H9 (cell line): Measurements from ENCODE around the gene EPYC. TPM values are rescaled to one million over a fixed set of nuclear protein-coding genes. Genes with fewer than 3 reads are reported as not detected.

Experiments used
- DNase-seq: peaks from one replicate; pipeline ENCODE4 v3.0.0-alpha.2; 2017
- H2AFZ ChIP-seq: one replicate; pipeline ENCODE4 v1.6.1; 2013; ENCODE audit warnings: mild to moderate bottlenecking, low read length, control low read depth, moderate library complexity
- H2AK5ac ChIP-seq: 2 replicates; pipeline ENCODE4 v1.6.1; 2013; ENCODE audit warnings: low read length, control low read depth, mixed read lengths; ENCODE audit not compliant: insufficient read length
- H2BK120ac ChIP-seq: one replicate; pipeline ENCODE4 v1.6.1; 2013; ENCODE audit warnings: low read depth, mild to moderate bottlenecking, low read length, control low read depth, inconsistent platforms; ENCODE audit not compliant: poor library complexity, severe bottlenecking
- H2BK12ac ChIP-seq: 2 replicates; pipeline ENCODE4 v1.6.1; 2013; ENCODE audit warnings: low read length, control low read depth, mixed read lengths, low read depth; ENCODE audit not compliant: insufficient read length
- H2BK15ac ChIP-seq: 2 replicates; pipeline ENCODE4 v1.6.1; 2013; ENCODE audit warnings: low read depth, low read length, control low read depth
- H2BK20ac ChIP-seq: one replicate; pipeline ENCODE4 v1.6.1; 2013; ENCODE audit warnings: low read depth, mild to moderate bottlenecking, low read length, control low read depth, inconsistent platforms; ENCODE audit not compliant: poor library complexity, severe bottlenecking
- H2BK5ac ChIP-seq: 2 replicates; pipeline ENCODE4 v1.6.1; 2013; ENCODE audit warnings: low read length, control low read depth, mixed read lengths; ENCODE audit not compliant: insufficient read length
- H3K14ac ChIP-seq: 2 replicates; pipeline ENCODE4 v1.6.1; 2013; ENCODE audit warnings: low read length, control low read depth; ENCODE audit not compliant: insufficient read depth
- H3K18ac ChIP-seq: 2 replicates; pipeline ENCODE4 v1.6.1; 2013; ENCODE audit warnings: low read depth, mild to moderate bottlenecking, mixed read lengths, low read length, control low read depth; ENCODE audit not compliant: insufficient read length
- H3K23ac ChIP-seq: 2 replicates; pipeline ENCODE4 v1.6.1; 2013; ENCODE audit warnings: low read length, control low read depth, mixed read lengths, low read depth; ENCODE audit not compliant: insufficient read length
- H3K23me2 ChIP-seq: 2 replicates; pipeline ENCODE4 v1.6.1; 2013; ENCODE audit warnings: low read depth, mild to moderate bottlenecking, mixed read lengths, low read length, control low read depth; ENCODE audit not compliant: insufficient read length, poor library complexity, severe bottlenecking
- H3K27ac ChIP-seq: 2 replicates; pipeline ENCODE4 v1.5.1; 2013; ENCODE audit warnings: low read length, control low read depth, mixed read lengths, low read depth; ENCODE audit not compliant: insufficient read length
- H3K27me3 ChIP-seq: 2 replicates; pipeline ENCODE4 v1.6.1; 2013; ENCODE audit warnings: low read length, control low read depth, inconsistent platforms; ENCODE audit not compliant: insufficient read depth
- H3K4ac ChIP-seq: 2 replicates; pipeline ENCODE4 v1.6.1; 2013; ENCODE audit warnings: low read depth, mild to moderate bottlenecking, control low read depth, inconsistent platforms, low read length, moderate library complexity
- H3K4me1 ChIP-seq: 2 replicates; pipeline ENCODE4 v1.6.1; 2013; ENCODE audit warnings: low read length, control low read depth, inconsistent platforms; ENCODE audit not compliant: insufficient read depth
- H3K4me2 ChIP-seq: 2 replicates; pipeline ENCODE4 v1.6.1; 2013; ENCODE audit warnings: low read length, control low read depth, mixed read lengths; ENCODE audit not compliant: insufficient read length, insufficient read depth
- H3K56ac ChIP-seq: 2 replicates; pipeline ENCODE4 v1.6.1; 2013; ENCODE audit warnings: low read depth, mild to moderate bottlenecking, mixed read lengths, low read length, control low read depth; ENCODE audit not compliant: insufficient read length
- H3K79me1 ChIP-seq: 2 replicates; pipeline ENCODE4 v1.6.1; 2013; ENCODE audit warnings: low read depth, mild to moderate bottlenecking, moderate library complexity, low read length, control low read depth, inconsistent platforms; ENCODE audit not compliant: insufficient read depth, poor library complexity, severe bottlenecking
- H3K79me2 ChIP-seq: 2 replicates; pipeline ENCODE4 v1.6.1; 2013; ENCODE audit warnings: low read length, control low read depth, inconsistent platforms; ENCODE audit not compliant: insufficient read depth
- H3K9ac ChIP-seq: 2 replicates; pipeline ENCODE4 v1.6.1; 2013; ENCODE audit warnings: low read length, control low read depth, mixed read lengths; ENCODE audit not compliant: insufficient read length; ENCODE audit errors: extremely low read depth
- H3K9me3 ChIP-seq: one replicate; pipeline ENCODE4 v1.6.1; 2013; ENCODE audit warnings: low read depth, low read length, inconsistent platforms; ENCODE audit not compliant: control insufficient read depth
- H3T11ph ChIP-seq: one replicate; pipeline ENCODE4 v1.6.1; 2013; ENCODE audit warnings: mild to moderate bottlenecking, low read length, control low read depth, inconsistent platforms
- H4K20me1 ChIP-seq: one replicate; pipeline ENCODE4 v1.6.1; 2013; ENCODE audit not compliant: control insufficient read depth, insufficient read length, insufficient read depth
- H4K5ac ChIP-seq: 2 replicates; pipeline ENCODE4 v1.6.1; 2013; ENCODE audit warnings: low read depth, mild to moderate bottlenecking, mixed read lengths, low read length, control low read depth; ENCODE audit not compliant: insufficient read length
- H4K8ac ChIP-seq: replicated peaks from 2 replicates; pipeline ENCODE4 v1.6.1; 2013; ENCODE audit warnings: low read length, control low read depth, mixed read lengths, low read depth; ENCODE audit not compliant: insufficient read length
- H4K91ac ChIP-seq: 2 replicates; pipeline ENCODE4 v1.6.1; 2013; ENCODE audit warnings: low read depth, mild to moderate bottlenecking, moderate library complexity, mixed read lengths, low read length, control low read depth; ENCODE audit not compliant: insufficient read length
- H3K27ac Mint-ChIP-seq, 3 experiments: 2 replicates in 2 of 3; 3 replicates in 1 of 3; pipeline ENCODE4 v1.8.0; 2020 to 2021; ENCODE audit warnings: mixed read lengths in 3 of 3, mild to moderate bottlenecking in 1 of 3, moderate library complexity in 1 of 3
- H3K27me3 Mint-ChIP-seq: 2 replicates; pipeline ENCODE4 v1.8.0; 2021; ENCODE audit warnings: low read depth, mild to moderate bottlenecking, moderate library complexity, mixed read lengths
- H3K36me3 Mint-ChIP-seq, 3 experiments: 2 replicates in 2 of 3; 3 replicates in 1 of 3; pipeline ENCODE4 v1.8.0; 2020 to 2021; ENCODE audit warnings: low read depth in 3 of 3, mixed read lengths in 3 of 3; ENCODE audit not compliant: insufficient read depth in 1 of 3
- H3K4me1 Mint-ChIP-seq, 2 experiments: 2 replicates each; pipeline ENCODE4 v1.8.0; 2020; ENCODE audit warnings: mixed read lengths in 2 of 2
- H3K4me3 Mint-ChIP-seq, 2 experiments: 2 replicates in 1 of 2; 3 replicates in 1 of 2; pipeline ENCODE4 v1.8.0; 2020 to 2021; ENCODE audit warnings: mild to moderate bottlenecking in 2 of 2, mixed read lengths in 2 of 2, moderate library complexity in 1 of 2
- H3K9me3 Mint-ChIP-seq, 2 experiments: 2 replicates in 1 of 2; 3 replicates in 1 of 2; pipeline ENCODE4 v1.8.0; 2020; ENCODE audit warnings: mild to moderate bottlenecking in 2 of 2, mixed read lengths in 2 of 2, moderate library complexity in 1 of 2
- CTCF ChIP-seq: fragments of 200-600 bp; sonication (generic); conservative IDR thresholded peaks from 3 replicates; pipeline ENCODE4 v1.8.0; 2021; ENCODE audit warnings: antibody characterized with exemption, mild to moderate bottlenecking
- total RNA-seq: library from RNA; stranded (reverse); gene quantifications from 2 replicates; pipeline ENCODE4 v1.2.1, GENCODE V29; 2021

EPYC gene
- total RNA-seq, 1 experiment from 2014 or later, result not detected

GRCh38 chr12:90972226-90972625 is 32.5 kb downstream of the EPYC start:
- no peak overlapping the region for H3K27ac Mint-ChIP-seq
- H3K27ac ChIP-seq, result no peak overlapping the region

More at GRCh38 chr12:90972226-90972625, 32.5 kb downstream of the EPYC start:
- H3K4me1 ChIP-seq, result no peaks in the 10 kb centered on the region; the same call in 1 of the 2 replicates
- H3K18ac ChIP-seq, result no peak overlapping the region
- Mint-ChIP-seq H3K4me1 (peaks cover 8 to 10% of the 10 kb centered on the region in 2 experiments), H3K9me3 (no peaks in the 10 kb centered on the region), H3K36me3 (no peaks in the 10 kb centered on the region), H3K27me3 (no peaks in the 10 kb centered on the region; the same call in 1 of the 2 replicates), H3K4me3 (no peak overlapping the region)
- no peak overlapping the region for H3K4me2 ChIP-seq
- no peaks in the 10 kb centered on the region for H3K9me3 ChIP-seq
- H3K56ac ChIP-seq, result no peak overlapping the region
- no peak overlapping the region for H2BK15ac ChIP-seq
- H3K79me1 ChIP-seq, result no peaks in the 10 kb centered on the region
- no peaks in the 10 kb centered on the region for H3K23me2 ChIP-seq
- no peak overlapping the region for H3K9ac ChIP-seq
- H2BK12ac ChIP-seq, result no peak overlapping the region
- H4K20me1 ChIP-seq, result no peaks in the 10 kb centered on the region
- no peak overlapping the region for H2BK20ac ChIP-seq
- H4K91ac ChIP-seq, result no peak overlapping the region
- no peak overlapping the region for H4K5ac ChIP-seq
- no peak overlapping the region for H4K8ac ChIP-seq
- no peak overlapping the region for H3K14ac ChIP-seq
- no peak overlapping the region for H3T11ph ChIP-seq
- H3K27me3 ChIP-seq, result no peaks in the 10 kb centered on the region
- no peak overlapping the region for H3K23ac ChIP-seq
- no peak for DNase-seq
- H2BK5ac ChIP-seq, result no peak overlapping the region
- no peak overlapping the region for H3K4ac ChIP-seq
- no peak overlapping the region for H2BK120ac ChIP-seq
- H3K79me2 ChIP-seq, result no peaks in the 10 kb centered on the region
- TF ChIP-seq CTCF, result no peak
- H2AFZ ChIP-seq, result no peak overlapping the region
- no peak overlapping the region for H2AK5ac ChIP-seq
